Adrenal gland (tissue), 12 donors: ENCODE results near the gene ST6GALNAC6. TPM values are rescaled to one million over a fixed set of nuclear protein-coding genes. Genes with fewer than 3 reads are reported as not detected.
"Not testable (repeated sequence)": the region's sequence is repeated elsewhere in the genome, so short reads cannot be mapped to it uniquely, and the experiment has no call there.

Experiments
- DNase-seq, 7 donors: peaks; one replicate each; pipeline ENCODE4 v3.0.0-alpha.2; 2019 to 2020
- H3K27ac ChIP-seq, 5 donors: fragments of 200-600 bp; sonication (generic) in 4 of 5; 1 replicate in 3 of 5; 2 replicates in 2 of 5; pipeline versions ENCODE4 v1.5.1 to v1.8.0; 2016 to 2020; ENCODE audit warnings: mild to moderate bottlenecking in 1 of 5
- H3K27me3 ChIP-seq: fragments of 200-600 bp; 2 replicates; pipeline ENCODE4 v1.8.0; 2021
- H3K36me3 ChIP-seq, 2 donors: fragments of 200-600 bp; replicated peaks in 1 of 2; 1 replicate in 1 of 2; 2 replicates in 1 of 2; pipeline versions ENCODE4 v1.5.1 to v1.8.0; 2018 to 2022
- H3K4me1 ChIP-seq, 2 donors: fragments of 200-600 bp; replicated peaks in 1 of 2; 1 replicate in 1 of 2; 2 replicates in 1 of 2; pipeline versions ENCODE4 v1.5.1 to v1.8.0; 2018 to 2021
- H3K4me3 ChIP-seq, 4 donors: fragments of 200-600 bp; sonication (generic) in 3 of 4; one replicate each; pipeline ENCODE4 v1.5.1; 2016 to 2018
- H3K9me3 ChIP-seq, 3 donors: fragments of 200-600 bp; sonication (generic) in 1 of 3; replicated peaks in 1 of 3; 1 replicate in 2 of 3; 2 replicates in 1 of 3; pipeline versions ENCODE4 v1.5.1 to v1.8.0; 2016 to 2021
- POLR2A ChIP-seq, 2 donors: fragments of 450-650 bp; IDR thresholded peaks; one replicate each; pipeline ENCODE4 v1.6.1; 2017; ENCODE audit warnings: antibody characterized with exemption in 2 of 2, mild to moderate bottlenecking in 2 of 2, moderate library complexity in 1 of 2
- WGBS, 4 donors: extraction: QIAGEN DNeasy Blood & Tissue Kit in 2 of 4; methylation state at CpG; one replicate each; pipeline versions ENCODE4 v1.1.5 to v1.1.7; 2013 to 2017; 5-methylcytosine and 5-hydroxymethylcytosine counted together
- intact Hi-C, 2 donors: fragments of 100-400 bp; cut with DNase I; formaldehyde crosslinking; loops; one replicate each; pipeline versions ENCODE4 v1.14.1 to v1.15.0; 2022 to 2023
- microRNA-seq, 3 donors: library from miRNA; unstranded; fragments of <30 nt; microRNA quantifications; one replicate each; pipeline ENCODE4, GENCODE V29; 2017 to 2020
- polyA plus RNA-seq, 3 donors: library from polyadenylated mRNA; stranded (reverse); fragments of 200-250 nt in 2 of 3; fragments of 350-450 nt in 1 of 3; fragmentation: Illumina TruSeq in 1 of 3; extraction: RNeasy Lipid Tissue Mini Kit (QIAGEN cat#74804) in 1 of 3; gene quantifications; one replicate each; pipeline ENCODE4 v1.2.3, GENCODE V29; 2013 to 2014
- small RNA-seq, 2 donors: library from RNA; depleted of rRNA; stranded (forward); fragments of <200 nt; gene quantifications; one replicate each; pipeline ENCODE3, GENCODE V24; 2016
- total RNA-seq, 9 donors: library from RNA; depleted of rRNA in 4 of 9; stranded (reverse); fragments of >200 nt in 4 of 9; fragments of 120-200 nt in 1 of 9; fragmentation: NEBNext Ultra II Directional in 1 of 9; extraction: Animal tissue kit (Norgen Biotek cat#: 25700) in 1 of 9; gene quantifications; one replicate each; pipeline versions ENCODE4 v1.1.0 to v1.2.4, GENCODE V29; 2013 to 2023
- TF ChIP-seq, protein P1 (sequence below), 6 experiments: fragments of 450-650 bp in 4 of 6; fragments of 200-600 bp in 2 of 6; sonication (generic) in 1 of 6; IDR thresholded peaks; 1 replicate in 5 of 6; 2 replicates in 1 of 6; pipeline versions ENCODE4 v1.5.1 to v1.8.0; 2016 to 2021; ENCODE audit warnings: antibody characterized with exemption in 6 of 6, mild to moderate bottlenecking in 2 of 6, moderate library complexity in 1 of 6
- donor health status: healthy with polysubstance abuse.
- donor health status: Bipolar disorder and iron deficiency.
- donor health status: DM: yes; HTN: yes; CAD: no.
- donor health status: DM: no; HTN: no; CAD: no.
- donor health status: DM: no; HTN: no; CAD: no.
- donor health status: DM: yes; HTN: yes; CAD: no.

Gene ST6GALNAC6
- total and polyA plus RNA-seq, 12 donors: 26.7 to 129 (median 53.2) TPM

DNA sequence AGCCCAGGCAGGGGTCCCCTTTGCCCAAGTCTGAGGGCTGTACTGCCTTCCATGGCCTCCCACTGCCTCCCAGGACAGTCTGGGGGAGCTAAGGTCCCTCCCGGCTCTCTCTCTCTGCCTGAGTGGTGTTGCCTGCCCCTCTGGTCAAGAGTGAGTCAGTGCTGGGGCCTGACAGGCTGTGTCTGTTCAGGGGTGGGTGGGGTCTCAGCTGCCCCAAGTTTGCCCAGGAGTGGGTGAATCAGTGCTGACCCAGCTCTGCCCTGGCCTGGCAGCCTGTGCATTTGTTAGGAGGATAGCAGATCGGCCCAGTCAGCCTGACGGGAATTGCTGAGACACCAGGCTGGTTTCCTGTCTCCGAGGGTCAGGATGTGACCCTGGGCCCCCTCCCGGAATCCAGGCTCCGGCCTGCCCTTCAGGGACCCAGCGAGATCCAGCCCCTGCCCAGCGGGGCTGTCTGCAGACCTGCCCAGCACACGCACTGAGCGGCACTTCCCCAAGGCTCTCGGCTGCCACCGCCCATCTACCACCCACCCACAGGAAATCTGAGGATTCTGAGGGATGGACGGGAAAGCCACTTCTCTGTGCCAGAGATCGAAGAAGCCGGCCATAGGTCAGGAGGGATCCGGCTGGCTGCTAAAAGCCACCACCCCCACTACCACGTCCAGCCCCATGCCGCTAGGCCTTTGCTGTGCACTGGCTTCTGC is 60.9 kb downstream of the ST6GALNAC6 start:
- Histone ChIP-seq H3K27ac (peak overlapping the region in 4 of 5 donors; percentile 63 to 94 (median 86)), H3K4me1 (peaks cover 19 to 72% of the 10 kb centered on the region in 2 donors), H3K36me3 (peaks cover 0 to 11% of the 10 kb centered on the region in 2 donors), H3K9me3 (no peaks in the 10 kb centered on the region), H3K4me3 (no peak overlapping the region), H3K27me3 (no peaks in the 10 kb centered on the region)
- intact Hi-C loops: no loop called here
- WGBS, 4 donors: 25 to 47% (median 42%) methylated on average over 5 to 18 of the region's 18 CpGs; no CpG with 5 or more reads in 1 of the 4 donors
- TF ChIP-seq, protein P1, sequence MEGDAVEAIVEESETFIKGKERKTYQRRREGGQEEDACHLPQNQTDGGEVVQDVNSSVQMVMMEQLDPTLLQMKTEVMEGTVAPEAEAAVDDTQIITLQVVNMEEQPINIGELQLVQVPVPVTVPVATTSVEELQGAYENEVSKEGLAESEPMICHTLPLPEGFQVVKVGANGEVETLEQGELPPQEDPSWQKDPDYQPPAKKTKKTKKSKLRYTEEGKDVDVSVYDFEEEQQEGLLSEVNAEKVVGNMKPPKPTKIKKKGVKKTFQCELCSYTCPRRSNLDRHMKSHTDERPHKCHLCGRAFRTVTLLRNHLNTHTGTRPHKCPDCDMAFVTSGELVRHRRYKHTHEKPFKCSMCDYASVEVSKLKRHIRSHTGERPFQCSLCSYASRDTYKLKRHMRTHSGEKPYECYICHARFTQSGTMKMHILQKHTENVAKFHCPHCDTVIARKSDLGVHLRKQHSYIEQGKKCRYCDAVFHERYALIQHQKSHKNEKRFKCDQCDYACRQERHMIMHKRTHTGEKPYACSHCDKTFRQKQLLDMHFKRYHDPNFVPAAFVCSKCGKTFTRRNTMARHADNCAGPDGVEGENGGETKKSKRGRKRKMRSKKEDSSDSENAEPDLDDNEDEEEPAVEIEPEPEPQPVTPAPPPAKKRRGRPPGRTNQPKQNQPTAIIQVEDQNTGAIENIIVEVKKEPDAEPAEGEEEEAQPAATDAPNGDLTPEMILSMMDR (IDR thresholded peaks at IDR 0.05): no peak
- TF ChIP-seq POLR2A (IDR thresholded peaks at IDR 0.05): peak; percentile 52 to 54
- peak; percentile 57 to 94 (median 90) for DNase-seq

GRCh38 chr9:127837346-127837745 is 62.1 kb downstream of the ST6GALNAC6 start:
- H3K4me1 ChIP-seq: peaks cover 19 to 84% of the 10 kb centered on the region in 2 donors
- H3K27ac ChIP-seq: peak overlapping the region in 4 of 5 donors; percentile 70 to 94 (median 86)
- no peak for DNase-seq
- no peaks in the 10 kb centered on the region for H3K27me3 ChIP-seq
- H3K4me3 ChIP-seq: no peak overlapping the region
- peaks cover 0 to under 1% of the 10 kb centered on the region in 2 donors for H3K36me3 ChIP-seq
- intact Hi-C loops: no loop called here
- TF ChIP-seq POLR2A (IDR thresholded peaks at IDR 0.05): no peak
- TF ChIP-seq, protein P1 (IDR thresholded peaks at IDR 0.05): no peak
- 42 to 63% (median 54%) methylated on average over 3 to 4 of the region's 4 CpGs for WGBS, 4 donors
- no peaks in the 10 kb centered on the region for H3K9me3 ChIP-seq

DNA sequence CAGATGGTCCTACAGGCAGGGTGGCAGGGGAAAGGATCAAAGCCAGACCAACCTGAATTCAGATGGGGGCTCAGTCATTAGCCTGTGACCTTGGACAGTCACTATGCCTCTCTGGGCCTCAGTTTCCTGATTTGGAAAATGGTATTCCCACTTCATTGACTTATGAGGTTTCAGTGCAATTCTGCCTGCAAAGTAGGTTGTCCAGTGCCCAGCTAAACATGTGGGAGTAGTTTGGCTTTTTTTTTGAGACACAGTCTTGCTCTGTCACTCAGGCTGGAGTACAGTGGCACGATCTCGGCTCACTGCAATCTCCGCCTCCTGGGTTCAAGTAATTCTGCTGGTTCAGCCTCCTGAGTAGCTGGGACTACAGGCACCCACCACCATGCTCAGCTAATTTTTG is 62.8 kb downstream of the ST6GALNAC6 start:
- H3K4me1 ChIP-seq: peaks cover 21 to 88% of the 10 kb centered on the region in 2 donors

DNA sequence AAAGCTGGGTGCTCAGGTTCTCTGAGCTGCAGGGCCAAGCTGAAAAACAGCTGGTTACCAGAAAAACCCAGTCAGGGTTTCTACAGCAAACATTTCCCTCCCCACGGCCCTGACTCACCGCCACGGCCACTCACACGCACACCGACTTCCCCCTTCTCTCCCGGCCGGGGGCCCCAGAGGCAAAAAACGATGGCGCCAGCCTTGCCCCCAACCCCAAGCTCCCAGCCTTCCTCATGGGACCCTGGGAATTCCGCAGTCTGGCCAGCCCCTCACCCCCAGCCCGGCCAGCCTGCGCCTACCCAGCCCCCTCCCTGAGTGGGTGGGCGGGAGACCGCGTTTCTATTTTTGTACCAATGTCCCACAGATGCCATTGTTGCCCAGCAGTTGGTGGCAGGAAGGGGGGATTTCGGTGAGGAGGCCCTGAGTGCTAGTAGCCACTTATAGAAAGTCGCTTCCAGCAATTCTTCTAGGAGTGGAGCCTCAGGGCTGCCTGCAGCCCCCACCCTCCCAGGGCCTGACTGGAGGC is 63.3 kb downstream of the ST6GALNAC6 start:
- Histone ChIP-seq H3K27me3 (no peaks in the 10 kb centered on the region), H3K4me3 (peak overlapping the region in 1 of 4 donors; percentile 6), H3K27ac (peak overlapping the region; percentile 45 to 94 (median 84)), H3K9me3 (no peaks in the 10 kb centered on the region), H3K36me3 (no peaks in the 10 kb centered on the region), H3K4me1 (peaks cover 22 to 88% of the 10 kb centered on the region in 2 donors)
- TF ChIP-seq, protein P1 (IDR thresholded peaks at IDR 0.05): no peak
- no peak for TF ChIP-seq POLR2A (IDR thresholded peaks at IDR 0.05)
- 30 to 55% (median 44%) methylated on average over 9 to 17 of the region's 17 CpGs for WGBS, 4 donors
- peak in 2 of 7 donors; percentile 44 to 57 for DNase-seq
- intact Hi-C loops: no loop called here

More for the DNA sequence above, 62.8 kb downstream of the ST6GALNAC6 start:
- DNase-seq, H3K9me3 ChIP-seq, intact Hi-C loops, H3K27me3 ChIP-seq, H3K36me3 ChIP-seq: not testable (repeated sequence)
- Histone ChIP-seq H3K4me3 (peak overlapping the region in 1 of 4 donors; percentile 6), H3K27ac (peak overlapping the region; percentile 45 to 94 (median 84))
- WGBS, 4 donors: 69 to 83% (median 79%) methylated on average over 3 of the region's 3 CpGs

Small RNAs within 50 kb of the gene (microRNA-seq; reads per million reads assigned to microRNA genes)
- 0 reads per million in 3 donors for gene MIR4672

Small RNAs within 50 kb of the gene (small RNA-seq; reads per million reads assigned to genes)
- gene MIR4672 (0 to 0.08 reads per million in 2 donors), gene RNA5SP296 (0 reads per million in 2 donors)

Other genes starting within 250 kb of the ST6GALNAC6 start
- gene CFAP157, start 192.6 kb downstream of the ST6GALNAC6 start, total RNA-seq: under 1 TPM in 5 of 9 donors, not detected in 4; 0.11 to 0.94 (median 0.20) TPM
- under 1 TPM in 2 of 3 donors, not detected in 1; 0.67 to 0.88 TPM for gene CFAP157, start 192.6 kb downstream of the ST6GALNAC6 start, polyA plus RNA-seq
- 10 to 100 TPM; 20.8 to 48.8 (median 26.3) TPM for gene PTRH1, start 183.9 kb downstream of the ST6GALNAC6 start, total RNA-seq
- gene PTRH1, start 183.9 kb downstream of the ST6GALNAC6 start, polyA plus RNA-seq: 10 to 100 TPM in 2 of 3 donors, 1 to 10 TPM in 1; 3.4 to 32.8 (median 19.5) TPM
- 1 to 10 TPM in 1 of 9 donors, under 1 TPM in 6, not detected in 2; under 0.01 to 1.0 (median 0.26) TPM for gene TTC16, start 183.5 kb downstream of the ST6GALNAC6 start, total RNA-seq
- under 1 TPM; 0.11 to 0.57 (median 0.48) TPM for gene TTC16, start 183.5 kb downstream of the ST6GALNAC6 start, polyA plus RNA-seq
- gene TOR2A, start 164.3 kb downstream of the ST6GALNAC6 start, total RNA-seq: 10 to 100 TPM; 10.8 to 30.6 (median 17.9) TPM
- gene TOR2A, start 164.3 kb downstream of the ST6GALNAC6 start, polyA plus RNA-seq: 10 to 100 TPM in 2 of 3 donors, 1 to 10 TPM in 1; 4.3 to 16.9 (median 14.6) TPM
- gene SH2D3C, start 120.9 kb downstream of the ST6GALNAC6 start, total RNA-seq: 10 to 100 TPM in 4 of 9 donors, 1 to 10 TPM in 5; 4.3 to 14.2 (median 9.8) TPM
- 10 to 100 TPM in 2 of 3 donors, 1 to 10 TPM in 1; 2.1 to 27.1 (median 19.1) TPM for gene SH2D3C, start 120.9 kb downstream of the ST6GALNAC6 start, polyA plus RNA-seq
- 100 to 1,000 TPM in 6 of 9 donors, 10 to 100 TPM in 3; 41.0 to 238 (median 115) TPM for gene CDK9, start 113.6 kb downstream of the ST6GALNAC6 start, total RNA-seq
- gene CDK9, start 113.6 kb downstream of the ST6GALNAC6 start, polyA plus RNA-seq: 100 to 1,000 TPM in 2 of 3 donors, 10 to 100 TPM in 1; 64.0 to 202 (median 166) TPM
- gene FPGS, start 96.7 kb downstream of the ST6GALNAC6 start, total RNA-seq: 100 to 1,000 TPM in 5 of 9 donors, 10 to 100 TPM in 4; 31.1 to 359 (median 101) TPM
- gene FPGS, start 96.7 kb downstream of the ST6GALNAC6 start, polyA plus RNA-seq: 100 to 1,000 TPM in 2 of 3 donors, 10 to 100 TPM in 1; 59.6 to 176 (median 144) TPM
- gene ENG, start 44.9 kb downstream of the ST6GALNAC6 start, total RNA-seq: 100 to 1,000 TPM in 5 of 9 donors, 10 to 100 TPM in 3, 1 to 10 TPM in 1; 4.3 to 214 (median 121) TPM
- 100 to 1,000 TPM in 1 of 3 donors, 10 to 100 TPM in 2; 43.2 to 116 (median 96.7) TPM for gene ENG, start 44.9 kb downstream of the ST6GALNAC6 start, polyA plus RNA-seq
- gene AK1, start 21.9 kb downstream of the ST6GALNAC6 start, total RNA-seq: 100 to 1,000 TPM in 3 of 9 donors, 10 to 100 TPM in 6; 51.9 to 136 (median 89.9) TPM
- gene AK1, start 21.9 kb downstream of the ST6GALNAC6 start, polyA plus RNA-seq: 100 to 1,000 TPM in 2 of 3 donors, 10 to 100 TPM in 1; 60.0 to 242 (median 175) TPM
- gene ST6GALNAC4, start 17.4 kb upstream of the ST6GALNAC6 start, total RNA-seq: 10 to 100 TPM in 8 of 9 donors, 1 to 10 TPM in 1; 8.7 to 65.7 (median 23.6) TPM
- gene ST6GALNAC4, start 17.4 kb upstream of the ST6GALNAC6 start, polyA plus RNA-seq: 1 to 10 TPM; 5.3 to 9.2 (median 8.6) TPM
- 1 to 10 TPM in 2 of 9 donors, under 1 TPM in 4, not detected in 3; 0.19 to 2.3 (median 0.88) TPM for gene PIP5KL1, start 31.2 kb upstream of the ST6GALNAC6 start, total RNA-seq
- 1 to 10 TPM in 1 of 3 donors, under 1 TPM in 2; 0.22 to 1.5 (median 0.54) TPM for gene PIP5KL1, start 31.2 kb upstream of the ST6GALNAC6 start, polyA plus RNA-seq
- gene DPM2, start 38.3 kb upstream of the ST6GALNAC6 start, total RNA-seq: 10 to 100 TPM; 18.4 to 46.8 (median 33.4) TPM
- 10 to 100 TPM; 32.9 to 36.5 (median 35.6) TPM for gene DPM2, start 38.3 kb upstream of the ST6GALNAC6 start, polyA plus RNA-seq
- 100 to 1,000 TPM in 2 of 9 donors, 10 to 100 TPM in 7; 10.1 to 179 (median 68.3) TPM for gene EEIG1, start 81.4 kb upstream of the ST6GALNAC6 start, total RNA-seq
- 10 to 100 TPM; 24.5 to 49.5 (median 32.6) TPM for gene EEIG1, start 81.4 kb upstream of the ST6GALNAC6 start, polyA plus RNA-seq
- gene NAIF1, start 167.7 kb upstream of the ST6GALNAC6 start, total RNA-seq: 10 to 100 TPM in 7 of 9 donors, 1 to 10 TPM in 2; 8.0 to 20.7 (median 12.7) TPM
- 10 to 100 TPM in 2 of 3 donors, 1 to 10 TPM in 1; 6.6 to 12.8 (median 10.8) TPM for gene NAIF1, start 167.7 kb upstream of the ST6GALNAC6 start, polyA plus RNA-seq
- gene SLC25A25, start 168.6 kb upstream of the ST6GALNAC6 start, total RNA-seq: 10 to 100 TPM; 11.4 to 60.6 (median 20.5) TPM
- gene SLC25A25, start 168.6 kb upstream of the ST6GALNAC6 start, polyA plus RNA-seq: 10 to 100 TPM; 13.6 to 14.1 (median 13.9) TPM
- 100 to 1,000 TPM in 4 of 9 donors, 10 to 100 TPM in 5; 64.8 to 147 (median 96.0) TPM for gene PTGES2, start 228.1 kb upstream of the ST6GALNAC6 start, total RNA-seq
- 100 to 1,000 TPM in 2 of 3 donors, 10 to 100 TPM in 1; 69.5 to 104 (median 101) TPM for gene PTGES2, start 228.1 kb upstream of the ST6GALNAC6 start, polyA plus RNA-seq
- gene LCN2, start 249.8 kb upstream of the ST6GALNAC6 start, total RNA-seq: 10 to 100 TPM in 1 of 9 donors, 1 to 10 TPM in 4, under 1 TPM in 1, not detected in 3; 0.33 to 48.2 (median 1.2) TPM
- 1 to 10 TPM in 2 of 3 donors, under 1 TPM in 1; 0.37 to 1.9 (median 1.7) TPM for gene LCN2, start 249.8 kb upstream of the ST6GALNAC6 start, polyA plus RNA-seq